GM12872 (cell line): ENCODE results near the gene CDT1.

ENCODE experiments used
- TF ChIP-seq, protein P1 (sequence below): IDR thresholded peaks from 3 replicates; pipeline ENCODE4 v1.5.1; 2011; ENCODE audit warnings: low read depth, mild to moderate bottlenecking, low read length, moderate library complexity; ENCODE audit not compliant: insufficient read depth

Gene CDT1

DNA sequence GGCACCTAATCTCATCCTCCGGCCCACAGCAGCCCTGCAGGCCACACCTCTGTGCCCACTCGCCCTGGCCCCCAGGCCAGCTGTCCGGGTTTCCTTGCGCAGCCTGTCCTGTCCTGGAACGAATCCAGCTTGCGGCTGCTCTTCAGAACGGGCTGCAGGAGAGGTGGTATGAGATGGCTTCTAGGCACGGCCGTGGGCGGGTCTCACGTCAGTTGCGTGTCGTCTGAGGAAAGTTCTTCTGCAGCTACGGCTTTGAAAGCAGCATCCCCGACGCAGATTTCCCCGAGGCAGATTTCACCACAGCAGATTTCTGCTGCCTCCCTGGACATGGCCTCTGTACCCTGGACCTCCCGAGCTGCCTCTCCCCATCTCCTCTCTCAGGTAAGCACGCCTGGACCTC lies 35.0 kb downstream of the CDT1 start:
- TF ChIP-seq, protein P1, sequence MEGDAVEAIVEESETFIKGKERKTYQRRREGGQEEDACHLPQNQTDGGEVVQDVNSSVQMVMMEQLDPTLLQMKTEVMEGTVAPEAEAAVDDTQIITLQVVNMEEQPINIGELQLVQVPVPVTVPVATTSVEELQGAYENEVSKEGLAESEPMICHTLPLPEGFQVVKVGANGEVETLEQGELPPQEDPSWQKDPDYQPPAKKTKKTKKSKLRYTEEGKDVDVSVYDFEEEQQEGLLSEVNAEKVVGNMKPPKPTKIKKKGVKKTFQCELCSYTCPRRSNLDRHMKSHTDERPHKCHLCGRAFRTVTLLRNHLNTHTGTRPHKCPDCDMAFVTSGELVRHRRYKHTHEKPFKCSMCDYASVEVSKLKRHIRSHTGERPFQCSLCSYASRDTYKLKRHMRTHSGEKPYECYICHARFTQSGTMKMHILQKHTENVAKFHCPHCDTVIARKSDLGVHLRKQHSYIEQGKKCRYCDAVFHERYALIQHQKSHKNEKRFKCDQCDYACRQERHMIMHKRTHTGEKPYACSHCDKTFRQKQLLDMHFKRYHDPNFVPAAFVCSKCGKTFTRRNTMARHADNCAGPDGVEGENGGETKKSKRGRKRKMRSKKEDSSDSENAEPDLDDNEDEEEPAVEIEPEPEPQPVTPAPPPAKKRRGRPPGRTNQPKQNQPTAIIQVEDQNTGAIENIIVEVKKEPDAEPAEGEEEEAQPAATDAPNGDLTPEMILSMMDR: no peak

DNA sequence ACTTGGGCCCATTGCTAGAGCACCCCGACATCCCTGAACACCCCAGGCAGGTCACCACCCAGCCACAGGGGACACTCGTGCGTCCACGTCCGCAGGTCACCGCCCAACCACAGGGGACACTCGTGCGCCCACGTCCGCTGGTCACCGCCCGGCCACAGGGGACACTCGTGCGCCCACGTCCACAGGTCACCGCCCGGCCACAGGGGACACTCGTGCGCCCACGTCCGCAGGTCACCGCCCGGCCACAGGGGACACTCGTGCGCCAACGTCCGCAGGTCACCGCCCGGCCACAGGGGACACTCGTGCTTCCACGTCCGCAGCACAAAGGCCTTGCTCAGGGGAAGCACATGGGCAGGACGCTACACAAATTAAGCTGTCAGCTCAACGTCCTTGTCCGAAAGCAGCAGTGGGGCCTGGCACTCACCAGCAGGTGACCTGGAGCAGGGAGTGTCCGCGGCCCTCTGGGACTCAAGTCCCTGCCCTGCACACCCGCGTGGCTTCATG lies 35.5 kb downstream of the CDT1 start:
- TF ChIP-seq, protein P1: no peak

DNA sequence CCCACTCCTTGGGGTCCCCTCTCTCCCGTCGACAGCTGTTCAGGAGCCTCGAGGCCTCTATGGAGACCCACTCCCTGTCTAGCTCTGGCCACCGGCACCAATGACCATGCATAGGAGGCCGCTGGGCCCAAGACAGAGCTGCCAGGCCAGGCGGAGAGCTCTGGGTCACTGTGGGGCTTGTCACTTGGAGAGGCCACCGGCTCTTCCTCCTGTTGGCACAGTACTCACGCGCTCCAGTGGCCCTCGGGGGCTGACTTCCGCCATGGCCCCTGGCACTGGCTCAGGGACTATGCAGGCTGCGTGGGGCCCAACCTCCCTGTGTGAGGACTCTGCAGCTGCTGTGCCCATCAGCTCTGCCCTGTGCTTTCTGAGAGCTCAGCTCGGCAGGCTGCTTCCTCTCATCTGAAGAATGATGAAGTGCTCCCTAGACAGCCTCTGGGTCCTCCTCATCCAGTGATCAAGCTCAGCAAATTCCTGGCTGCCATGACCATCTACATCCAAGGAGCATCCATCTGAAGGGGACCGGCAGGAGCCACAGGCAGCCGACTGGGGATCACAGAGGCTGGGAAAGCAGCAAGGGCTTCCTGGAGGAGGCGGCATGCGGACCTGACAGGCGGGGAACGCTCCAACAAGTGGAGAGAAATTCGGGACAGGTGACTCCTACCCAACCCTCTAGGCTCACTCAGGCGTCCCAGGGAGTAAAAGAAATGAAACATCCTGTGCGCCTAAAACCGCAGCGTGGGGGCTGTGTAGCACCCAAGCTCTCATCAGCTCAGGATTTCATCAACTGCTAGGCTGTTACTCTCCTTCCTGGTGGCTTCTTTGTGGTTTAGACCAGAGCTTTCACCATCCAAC lies 36.4 kb downstream of the CDT1 start:
- TF ChIP-seq, protein P1: no peak

DNA sequence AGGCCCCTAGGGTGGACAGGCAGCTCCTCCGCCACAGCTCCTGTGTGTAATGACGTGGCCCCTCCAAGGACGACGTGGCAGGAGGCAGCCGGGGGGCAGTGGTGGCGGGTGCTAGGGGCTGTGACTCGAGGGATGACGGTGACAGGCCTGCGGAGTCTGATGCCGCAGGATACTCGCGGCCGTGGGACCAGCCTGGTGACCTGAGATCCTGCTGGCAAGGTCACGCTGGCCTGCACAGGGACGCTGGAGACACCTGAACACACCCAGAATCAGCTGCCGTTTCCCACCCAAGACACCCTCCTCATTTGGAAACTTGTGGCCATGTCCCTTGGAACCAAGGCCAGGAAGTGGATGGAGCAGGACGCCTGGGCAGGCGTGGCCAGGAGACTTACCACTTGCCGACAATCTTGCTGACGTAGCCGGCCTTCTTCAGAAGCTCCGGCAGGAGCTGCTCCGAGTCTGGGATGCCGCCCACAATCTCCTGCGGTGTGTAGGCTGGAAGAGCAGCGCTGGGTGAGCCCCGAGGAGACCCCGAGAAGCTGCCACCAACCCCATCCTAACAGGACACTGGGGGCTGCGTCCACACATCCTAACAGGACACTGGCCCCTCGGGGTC lies 37.1 kb downstream of the CDT1 start:
- TF ChIP-seq, protein P1: no peak

DNA sequence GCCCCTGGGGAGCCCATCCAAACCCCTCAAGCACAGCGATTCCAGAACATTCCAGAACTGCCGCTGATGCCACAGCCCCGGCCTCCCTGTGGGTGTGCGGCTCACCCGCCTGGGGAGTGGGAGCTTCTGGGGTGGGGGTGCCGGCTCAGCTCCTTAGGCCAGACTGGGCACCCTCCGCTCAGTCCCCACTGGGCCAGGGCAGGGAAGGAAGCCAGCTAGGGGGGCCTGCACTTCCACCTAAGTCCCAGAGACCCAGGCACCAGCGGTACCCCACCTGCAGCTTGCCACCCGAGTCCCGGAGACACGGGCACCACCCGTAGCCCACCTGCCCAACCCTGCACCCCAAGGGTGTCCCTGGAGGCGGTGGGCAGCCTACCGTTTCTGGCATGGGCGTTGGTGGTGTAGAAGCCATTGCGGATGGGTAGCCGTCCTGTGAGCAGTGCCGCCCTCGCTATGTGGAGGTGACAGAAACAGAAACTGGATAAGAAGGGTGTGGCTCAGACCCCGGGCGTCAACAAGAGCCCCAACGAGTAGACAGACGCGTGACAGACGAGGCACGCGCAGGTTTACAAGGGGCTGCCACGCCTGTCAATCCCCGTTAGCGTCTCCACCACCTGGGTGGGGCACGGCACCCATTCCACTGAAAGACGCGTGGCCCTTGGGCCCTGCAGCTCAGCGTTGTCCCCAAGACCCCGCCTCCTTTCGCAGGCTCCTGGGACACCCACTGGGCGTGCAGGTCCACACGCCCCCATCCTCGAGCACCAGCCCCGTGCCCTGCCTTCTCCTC lies 38.1 kb downstream of the CDT1 start:
- TF ChIP-seq, protein P1: no peak

DNA sequence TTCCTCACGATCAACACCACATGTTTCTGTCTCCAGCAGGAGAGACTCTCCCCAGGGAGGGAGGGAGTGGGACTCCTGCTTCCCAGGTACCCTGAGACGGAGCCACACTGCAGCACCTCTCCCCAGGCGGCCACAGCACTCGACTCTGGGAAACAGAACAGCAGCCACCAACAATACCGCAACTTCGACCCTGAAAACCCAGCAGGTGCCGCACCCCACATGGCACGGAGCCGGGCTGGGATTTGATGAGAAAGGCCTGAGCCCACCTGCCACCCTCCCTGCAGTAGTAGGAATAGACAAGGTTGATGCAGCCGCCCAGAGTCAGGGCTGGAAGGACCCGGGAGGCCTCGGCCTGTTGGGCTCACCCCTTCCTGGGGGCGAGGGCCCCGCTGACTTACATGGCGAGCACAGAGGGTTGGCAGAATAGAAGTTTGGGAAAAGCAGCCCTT lies 38.7 kb downstream of the CDT1 start:
- TF ChIP-seq, protein P1: no peak

DNA sequence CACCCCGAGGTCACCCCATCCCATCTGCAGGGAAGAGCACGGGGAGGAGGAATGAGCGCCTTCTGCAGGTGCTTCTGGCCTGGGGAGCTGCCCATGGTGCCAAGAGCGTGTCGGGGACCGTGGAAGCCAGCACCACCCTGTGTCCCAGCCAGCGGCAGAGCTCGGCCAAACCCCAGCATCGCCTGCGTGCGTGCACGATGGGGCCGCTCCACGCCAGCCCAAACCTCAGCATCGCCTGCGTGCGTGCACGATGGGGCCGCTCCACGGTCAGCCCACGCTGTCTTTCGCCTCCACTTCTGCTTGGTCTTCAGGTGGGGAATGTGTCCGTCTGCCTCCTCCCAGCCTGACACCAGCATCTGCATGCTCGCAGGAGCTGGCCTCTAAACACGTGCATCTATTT lies 39.2 kb downstream of the CDT1 start:
- TF ChIP-seq, protein P1: no peak
